HG02610 (cell line): ENCODE results near the gene RPTOR.
"Not testable (repeated sequence)": the region's sequence is repeated elsewhere in the genome, so short reads cannot be mapped to it uniquely, and the experiment has no call there.

Experiments used
- ATAC-seq: cut with Tn5 transposase; IDR thresholded peaks from one replicate; pipeline ENCODE4 v1.9.1; 2021; ENCODE audit warnings: mild to moderate bottlenecking, moderate library complexity; ENCODE audit not compliant: unreplicated experiment

Gene RPTOR

GRCh38 chr17:80794281-80795089 lies 249.8 kb downstream of the RPTOR start:
- no peak for ATAC-seq

GRCh38 chr17:80795090-80795580 lies 250.5 kb downstream of the RPTOR start:
- ATAC-seq, result no peak

GRCh38 chr17:80795754-80796153 lies 251.1 kb downstream of the RPTOR start:
- no peak for ATAC-seq

DNA sequence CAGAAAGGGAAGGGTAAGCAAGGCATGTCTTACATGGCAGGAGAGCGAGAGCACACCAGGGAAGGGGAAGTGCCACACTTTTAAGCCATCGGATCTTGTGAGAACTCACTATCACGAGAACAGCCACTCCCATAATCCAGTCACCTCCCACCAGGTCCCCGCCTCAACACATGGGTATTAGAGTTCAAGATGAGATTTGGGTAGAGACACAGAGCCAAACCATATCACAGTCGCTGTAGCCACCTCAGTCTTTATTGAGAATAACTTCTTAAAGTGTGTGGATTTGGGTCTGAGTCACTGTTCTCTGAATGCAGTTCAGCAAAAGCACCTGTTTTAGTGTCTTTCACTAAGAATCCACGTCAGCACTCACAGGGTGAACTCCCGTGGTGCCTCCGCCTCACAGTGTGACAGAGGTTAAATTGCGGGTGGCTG lies 251.8 kb downstream of the RPTOR start:
- no peak for ATAC-seq

GRCh38 chr17:80797222-80797621 lies 252.6 kb downstream of the RPTOR start:
- not testable (repeated sequence) for ATAC-seq

GRCh38 chr17:80797741-80798594 lies 253.3 kb downstream of the RPTOR start:
- ATAC-seq, result no peak

- ATAC-seq, result no peak
Measured at GRCh38 chr17:80798595-80799537, 254.2 kb downstream of the RPTOR start.

- no peak for ATAC-seq
Measured at GRCh38 chr17:80799538-80800480, 255.2 kb downstream of the RPTOR start.

GRCh38 chr17:80800481-80801391 lies 256.1 kb downstream of the RPTOR start:
- ATAC-seq, result no peak

GRCh38 chr17:80802626-80803450 lies 258.2 kb downstream of the RPTOR start:
- no peak for ATAC-seq

DNA sequence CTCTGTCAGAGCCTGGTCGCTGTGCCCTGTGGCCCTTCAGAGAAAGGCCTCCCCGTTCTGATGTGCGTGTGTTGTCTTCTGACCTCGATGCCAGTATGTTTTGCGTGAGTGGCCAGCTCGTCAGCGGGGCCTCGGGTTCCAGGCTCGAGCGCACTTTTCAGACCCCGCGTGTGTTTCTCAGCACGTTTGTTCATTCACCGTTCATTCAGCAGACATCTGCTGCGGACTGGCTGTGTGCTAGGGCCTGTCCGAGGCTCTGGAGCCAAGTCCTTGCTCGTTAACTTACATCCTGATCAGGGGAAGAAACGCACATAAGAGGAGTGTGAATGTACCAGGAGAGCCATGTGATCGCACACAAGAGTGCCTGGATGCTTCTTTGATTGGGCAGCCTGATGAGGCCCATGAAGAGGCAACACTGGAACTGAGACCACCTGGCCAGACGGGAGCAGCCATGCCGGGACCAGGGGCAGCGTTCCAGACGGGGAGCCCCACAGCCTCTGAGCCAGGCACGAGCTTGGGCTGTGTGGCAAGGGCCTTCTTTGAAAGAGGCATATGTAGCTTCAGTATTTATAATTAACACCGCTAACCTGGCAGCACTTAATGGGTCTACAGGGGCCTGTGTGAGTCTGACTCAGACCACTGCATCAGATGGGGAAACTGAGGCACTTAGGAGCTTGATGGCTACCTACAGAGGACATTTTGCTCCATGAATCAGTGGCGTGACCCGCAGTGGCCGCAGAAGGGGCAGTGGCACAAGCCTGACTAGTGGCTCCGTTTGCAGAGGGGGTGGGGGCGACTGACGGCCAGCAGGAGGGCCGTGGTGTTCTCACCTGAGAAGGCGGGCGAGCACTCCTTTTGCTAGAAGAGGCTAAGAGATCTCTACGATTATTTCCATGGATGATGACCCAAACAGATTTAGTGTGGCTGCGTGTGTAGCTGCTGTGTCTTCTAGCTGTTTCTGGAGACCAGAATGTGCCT lies 259.1 kb downstream of the RPTOR start:
- ATAC-seq, result no peak

DNA sequence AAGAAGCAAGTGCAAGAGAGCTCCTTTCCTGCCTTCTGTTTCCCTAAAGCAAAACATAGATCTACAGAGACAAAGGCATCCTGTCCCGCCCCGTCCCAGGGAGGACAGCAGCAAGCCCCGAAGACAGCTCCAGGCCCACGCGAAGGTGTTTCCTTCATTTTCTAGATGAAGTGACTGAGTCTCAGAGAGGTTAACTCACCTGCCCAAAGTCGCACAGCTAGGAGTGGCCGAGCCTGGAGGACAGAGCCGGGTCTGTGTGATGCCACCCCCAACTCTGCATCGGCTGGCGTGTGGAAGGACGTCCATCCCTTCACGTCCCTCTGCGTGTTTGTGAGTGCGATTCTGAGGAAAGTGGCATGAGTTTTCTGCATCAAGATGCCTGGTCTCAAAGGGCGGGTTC lies 259.8 kb downstream of the RPTOR start:
- ATAC-seq, result no peak

DNA sequence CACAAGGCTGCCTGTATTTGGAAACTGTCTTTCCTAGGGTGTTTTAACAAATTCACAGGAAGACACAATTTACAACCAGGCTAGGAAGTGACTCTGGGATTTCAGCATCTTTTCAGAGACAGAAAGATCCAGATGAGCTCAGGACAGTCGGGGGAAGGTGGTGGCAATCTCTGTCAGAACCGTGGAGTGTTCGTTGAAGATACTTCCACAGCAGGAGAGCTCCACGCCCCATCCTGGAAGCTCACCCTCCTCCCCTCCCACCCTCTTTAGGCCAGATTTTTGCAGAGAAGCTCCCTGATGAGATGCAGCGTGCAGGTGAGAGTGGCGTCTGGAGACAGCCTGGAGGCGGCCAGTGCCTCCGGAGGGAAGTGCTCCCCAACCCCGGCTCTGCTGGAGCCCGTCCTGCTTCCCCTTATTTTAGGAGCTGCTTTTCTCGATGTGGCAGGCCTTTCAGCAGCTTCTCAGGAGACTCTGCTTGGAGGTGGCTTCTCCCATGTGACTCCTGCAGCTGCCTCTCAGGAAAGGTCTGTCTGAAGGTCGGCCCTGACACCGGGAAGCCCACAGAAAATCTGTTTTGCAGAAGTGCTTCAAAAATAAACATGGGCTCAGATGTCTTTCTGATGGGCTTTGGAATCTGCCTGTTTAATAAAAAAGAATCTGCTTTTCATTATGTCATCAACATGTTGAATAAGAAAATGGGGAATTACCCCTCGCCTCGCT lies 260.6 kb downstream of the RPTOR start:
- no peak for ATAC-seq

DNA sequence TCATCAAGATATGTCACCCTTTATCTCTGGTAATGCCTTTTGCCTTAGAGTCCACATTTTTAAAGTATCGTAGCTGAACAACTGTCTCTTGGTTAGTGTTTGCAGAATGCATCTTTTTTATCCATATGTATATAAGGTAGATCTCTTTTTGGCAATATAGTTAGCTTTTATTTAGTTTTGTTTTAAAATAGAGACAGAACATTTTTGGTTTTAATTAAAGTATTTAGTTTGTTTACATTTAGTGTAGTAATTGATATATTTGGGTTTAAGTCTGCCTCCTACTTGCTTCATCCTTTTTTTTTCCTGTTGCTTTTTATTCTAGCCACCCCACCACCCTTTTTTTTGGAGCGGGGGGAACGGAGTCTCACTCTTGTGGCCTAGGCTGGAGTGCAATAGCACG lies 262.4 kb downstream of the RPTOR start:
- ATAC-seq, result no peak

DNA sequence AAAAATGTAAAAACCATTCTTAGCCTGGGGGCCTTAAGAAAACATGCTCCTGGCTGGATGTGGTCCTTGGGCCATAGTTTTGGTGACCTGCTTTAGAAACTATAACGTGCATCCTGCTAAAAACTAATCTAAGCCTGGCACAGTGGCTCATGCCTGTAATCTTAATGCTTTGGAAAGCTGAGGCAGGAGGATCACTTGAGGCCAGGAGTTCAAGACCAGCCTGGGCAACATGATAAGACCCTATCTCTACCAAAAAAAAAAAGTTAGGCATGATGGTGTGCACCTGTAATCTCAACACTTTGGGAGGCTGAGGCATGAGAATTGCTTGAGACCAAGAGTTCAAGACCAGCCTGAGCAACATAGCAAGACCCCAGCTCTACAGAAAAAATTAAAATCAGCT lies 263.2 kb downstream of the RPTOR start:
- ATAC-seq, result no peak
